Measurements from ENCODE around the gene DNAH6.
A peak's percentile ranks its signal among the peaks of the same experiment; 100 is the strongest.
"Not testable (repeated sequence)": the region's sequence is repeated elsewhere in the genome, so short reads cannot be mapped to it uniquely, and the experiment has no call there.

The DNAH6 gene, protein sequence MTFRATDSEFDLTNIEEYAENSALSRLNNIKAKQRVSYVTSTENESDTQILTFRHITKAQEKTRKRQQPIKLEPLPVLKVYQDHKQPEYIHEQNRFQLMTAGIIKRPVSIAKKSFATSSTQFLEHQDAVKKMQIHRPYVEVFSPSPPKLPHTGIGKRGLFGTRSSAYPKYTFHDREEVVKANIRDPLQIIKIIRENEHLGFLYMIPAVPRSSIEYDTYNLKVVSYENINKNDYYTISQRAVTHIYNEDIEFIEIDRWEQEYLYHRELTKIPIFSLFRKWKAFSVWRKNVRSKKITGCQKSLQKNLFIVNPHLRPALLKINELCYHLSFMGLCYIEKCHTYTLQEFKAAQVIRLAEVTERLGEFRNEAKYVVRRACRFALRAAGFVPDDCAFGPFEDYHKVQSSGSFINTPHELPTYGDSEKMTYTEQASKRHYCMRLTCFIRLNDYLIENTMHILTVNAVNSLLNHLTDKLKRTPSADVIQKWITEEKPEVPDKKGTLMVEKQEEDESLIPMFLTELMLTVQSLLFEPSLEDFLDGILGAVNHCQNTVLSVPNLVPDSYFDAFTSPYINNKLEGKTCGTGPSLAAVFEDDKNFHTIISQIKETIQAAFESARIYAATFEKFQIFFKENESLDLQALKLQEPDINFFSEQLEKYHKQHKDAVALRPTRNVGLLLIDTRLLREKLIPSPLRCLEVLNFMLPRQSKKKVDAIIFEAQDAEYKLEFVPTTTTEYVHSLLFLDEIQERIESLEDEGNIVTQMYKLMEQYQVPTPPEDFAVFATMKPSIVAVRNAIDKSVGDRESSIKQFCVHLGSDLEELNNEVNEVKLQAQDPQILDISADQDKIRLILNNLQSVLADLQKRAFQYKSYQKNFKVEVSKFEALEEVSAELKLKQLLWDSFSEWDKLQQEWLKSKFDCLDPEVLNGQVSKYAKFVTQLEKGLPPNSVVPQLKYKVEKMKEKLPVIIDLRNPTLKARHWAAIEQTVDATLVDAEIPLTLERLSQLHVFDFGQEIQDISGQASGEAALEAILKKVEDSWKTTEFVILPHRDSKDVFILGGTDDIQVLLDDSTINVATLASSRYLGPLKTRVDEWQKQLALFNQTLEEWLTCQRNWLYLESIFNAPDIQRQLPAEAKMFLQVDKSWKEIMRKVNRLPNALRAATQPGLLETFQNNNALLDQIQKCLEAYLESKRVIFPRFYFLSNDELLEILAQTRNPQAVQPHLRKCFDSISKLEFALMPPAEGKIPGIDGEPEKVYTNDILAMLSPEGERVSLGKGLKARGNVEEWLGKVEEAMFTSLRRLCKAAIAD (N-terminal part only)

DNA sequence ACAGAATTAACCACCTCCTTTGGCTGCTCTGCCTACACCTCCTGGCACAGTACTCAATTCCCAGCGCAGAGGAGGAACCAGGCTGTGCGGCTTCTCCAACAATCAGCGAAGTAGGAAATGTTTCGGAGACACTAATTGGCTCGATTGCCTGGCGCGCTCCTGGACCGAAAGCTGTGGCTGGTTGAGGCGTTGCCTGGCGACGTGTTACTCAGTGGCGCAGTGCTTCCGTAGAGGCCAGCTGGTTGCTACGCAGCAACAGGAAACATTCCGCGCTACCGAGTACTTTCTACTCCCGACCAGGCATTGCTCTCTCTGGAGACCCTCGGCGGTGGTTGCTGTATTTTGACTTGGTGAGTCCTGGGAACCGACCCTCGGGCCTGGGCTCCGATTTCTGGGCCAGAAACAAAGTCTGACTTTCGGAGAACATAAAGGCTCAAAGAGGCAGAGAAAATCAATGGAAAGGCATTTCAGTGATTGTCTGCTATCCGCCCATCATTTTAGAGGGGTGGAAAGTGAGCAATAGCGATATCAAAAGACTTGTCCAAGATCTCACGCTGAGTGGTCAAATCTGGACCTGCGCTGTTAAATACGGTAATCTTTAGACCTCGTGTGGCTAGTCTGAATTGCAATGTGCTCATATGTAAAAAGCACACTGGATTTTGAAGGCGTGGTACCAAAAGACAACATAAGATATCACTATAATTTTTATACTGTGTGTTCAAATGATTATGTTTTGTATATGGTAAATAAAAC lies at the start of gene DNAH6:
TSS of gene DNAH6 (plus strand) at position 265 of the 753 bp plus-strand sequence. CDS start 1,329 bp downstream, outside the sequence.
- peak; percentile 79 for DNase-seq

DNA sequence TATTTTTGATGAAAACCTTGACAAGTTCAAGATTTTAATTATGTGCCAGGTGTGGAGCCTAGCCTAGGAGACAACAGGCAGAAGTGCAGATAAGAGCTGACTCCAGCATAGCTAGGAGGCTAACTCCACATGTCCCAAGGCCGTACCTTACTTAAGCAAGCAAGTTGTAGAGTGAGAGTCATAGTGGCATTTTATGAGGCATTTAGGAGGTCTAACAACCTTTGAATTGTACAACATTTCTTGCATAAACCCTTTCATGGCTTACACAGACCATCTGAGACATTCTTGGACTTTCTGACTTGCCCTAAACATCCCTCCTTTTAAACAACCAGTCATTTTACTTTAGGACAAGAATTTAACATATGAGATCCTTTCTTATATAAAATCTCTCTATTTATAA lies 48.9 kb upstream of the DNAH6 start:
- DNase-seq, result no peak

DNA sequence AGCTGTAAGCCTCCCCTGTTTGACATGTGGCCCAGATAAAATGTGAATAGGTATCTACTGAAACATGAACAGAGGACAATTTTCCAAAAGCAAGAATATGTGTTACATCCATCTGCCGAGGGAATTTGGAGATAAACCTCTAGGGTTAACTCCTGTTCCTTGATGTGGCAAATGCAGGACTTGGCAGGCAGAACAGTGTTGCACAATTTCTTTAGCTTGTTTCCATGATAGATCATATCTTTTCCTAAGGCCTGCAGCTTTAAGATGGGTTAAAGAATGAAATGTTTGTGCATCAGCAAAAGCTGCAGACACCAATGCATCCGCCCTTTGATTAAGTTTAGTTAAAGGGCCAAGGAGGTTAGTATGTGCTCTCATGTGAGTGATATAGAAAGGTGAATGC lies 43.9 kb upstream of the DNAH6 start:
- not testable (repeated sequence) for DNase-seq

DNA sequence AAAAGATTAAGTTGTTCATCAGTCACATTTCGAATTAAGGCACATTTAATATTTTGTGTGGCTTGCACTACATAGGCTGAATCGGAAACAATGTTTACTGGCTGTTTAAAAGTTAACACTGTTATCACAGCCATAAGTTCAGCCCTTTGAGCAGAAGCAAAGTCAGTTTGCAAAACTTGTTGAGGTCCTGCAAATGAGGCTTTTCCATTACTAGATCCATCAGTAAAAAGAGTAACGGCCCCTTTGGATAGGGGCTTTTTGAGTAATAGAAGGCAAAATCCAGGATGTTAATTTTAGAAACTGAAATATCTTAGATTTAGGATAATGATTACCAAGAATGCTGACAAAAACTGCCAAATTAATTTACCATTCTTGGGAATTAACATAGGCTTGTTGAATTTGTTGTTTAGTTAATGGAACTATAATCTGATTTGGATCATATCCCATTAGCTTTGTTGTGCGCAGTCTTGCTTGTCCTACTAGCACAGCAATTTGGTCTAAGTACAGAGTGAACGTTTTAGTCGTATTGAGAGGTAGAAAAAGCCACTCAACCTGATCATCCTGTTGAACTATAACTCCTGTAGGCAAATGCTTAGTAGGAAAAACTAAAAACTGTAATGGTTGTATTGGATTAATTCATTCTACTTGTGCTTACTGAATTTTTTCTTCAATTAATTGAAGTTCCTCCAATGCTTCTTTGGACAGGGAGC lies 43.3 kb upstream of the DNAH6 start:
- DNase-seq, result no peak

DNA sequence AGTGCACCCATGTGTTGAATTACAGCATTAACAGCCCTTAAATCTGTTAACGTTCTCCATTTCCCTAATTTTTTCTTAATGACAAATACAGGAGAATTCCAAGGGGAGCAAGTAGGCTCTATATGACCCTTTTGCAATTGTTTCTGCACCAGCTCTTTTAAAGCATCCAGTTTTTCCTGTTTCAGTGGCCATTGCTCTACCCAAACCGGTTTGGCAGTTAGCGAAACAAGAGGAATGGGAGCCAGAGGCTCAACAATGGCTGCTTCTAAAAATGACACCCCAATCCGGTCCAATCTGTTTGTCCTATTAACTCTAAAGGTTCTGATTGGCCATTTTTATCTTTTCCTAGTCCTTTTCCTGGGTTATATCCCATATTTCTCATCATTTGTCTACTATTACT lies 42.1 kb upstream of the DNAH6 start:
- DNase-seq, result no peak

DNA sequence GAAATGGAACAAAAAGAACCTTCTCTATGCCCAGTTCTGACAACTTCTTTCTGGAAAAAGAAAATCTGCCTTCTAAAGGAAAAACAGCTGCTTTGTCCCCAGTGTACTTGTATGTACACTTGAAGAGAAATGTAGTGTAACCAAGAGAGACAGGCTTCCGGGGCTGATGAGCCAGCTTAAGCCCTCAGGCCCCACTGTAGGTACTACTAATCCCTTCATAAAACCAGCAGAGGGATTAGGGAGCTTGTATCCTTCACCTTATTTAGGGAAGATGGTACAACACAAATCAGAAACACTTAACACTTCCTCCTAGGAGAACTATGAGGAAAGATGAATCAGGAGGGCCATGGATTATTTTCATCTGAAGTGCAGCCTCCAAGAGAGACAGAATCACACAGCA lies 38.4 kb upstream of the DNAH6 start:
- no peak for DNase-seq

DNA sequence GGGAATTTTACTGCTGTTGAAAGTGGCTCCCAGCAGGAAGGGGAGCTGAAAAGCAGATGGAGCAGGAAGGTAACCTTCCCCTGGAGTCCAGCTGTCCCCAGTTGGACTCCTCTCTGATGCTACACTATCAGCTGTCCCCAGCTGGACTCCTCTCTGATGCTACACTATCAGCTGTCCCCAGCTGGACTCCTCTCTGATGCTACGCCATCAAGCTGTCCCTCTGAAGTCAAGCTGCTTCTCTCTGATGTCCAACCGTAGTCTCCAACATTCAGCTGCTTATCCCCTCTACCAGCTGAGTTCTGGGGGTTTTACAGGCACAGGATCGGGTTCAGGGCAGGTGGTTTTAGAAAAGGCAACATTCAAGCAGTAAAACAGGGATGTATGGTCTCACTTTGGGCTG lies 37.4 kb upstream of the DNAH6 start:
- DNase-seq, result no peak

DNA sequence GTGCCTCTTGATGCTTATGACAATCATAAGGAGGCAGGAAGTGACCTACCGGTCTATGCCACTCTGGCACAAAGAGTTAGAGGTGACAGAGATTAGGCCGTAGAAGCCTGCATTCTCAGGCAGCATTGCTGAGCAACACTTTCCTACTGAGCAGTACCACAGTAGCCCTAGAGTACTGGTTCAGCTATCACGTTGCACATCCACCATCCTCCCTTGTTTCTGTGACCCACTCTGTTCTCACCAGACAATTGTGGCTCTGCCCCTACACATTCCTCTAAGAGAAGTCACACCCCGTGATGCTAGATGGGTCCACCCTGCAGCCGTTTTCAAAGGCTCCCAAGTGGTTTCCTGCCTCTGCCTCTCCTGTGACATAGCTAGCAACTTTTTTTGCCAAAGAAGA lies 34.6 kb upstream of the DNAH6 start:
- DNase-seq, result no peak

DNA sequence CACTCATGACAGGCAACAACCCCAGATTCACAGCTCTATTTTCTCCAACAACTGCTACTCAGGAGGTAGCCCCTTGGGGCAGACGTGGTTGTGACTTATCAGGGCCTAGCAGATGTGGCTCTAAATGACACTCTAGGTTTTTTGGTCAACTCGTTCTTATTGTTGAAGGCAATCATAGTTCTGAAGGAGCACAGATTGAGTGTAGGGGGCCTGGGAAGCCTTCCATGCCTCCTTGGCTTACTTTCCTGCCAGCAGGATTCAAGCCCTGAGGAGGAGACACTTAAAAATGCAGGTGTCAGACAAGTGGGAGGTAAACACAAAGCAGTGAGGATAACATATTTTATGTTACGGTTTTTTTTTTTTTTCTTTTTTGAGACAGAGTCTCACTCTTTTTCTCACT lies 33.7 kb upstream of the DNAH6 start:
- no peak for DNase-seq

DNA sequence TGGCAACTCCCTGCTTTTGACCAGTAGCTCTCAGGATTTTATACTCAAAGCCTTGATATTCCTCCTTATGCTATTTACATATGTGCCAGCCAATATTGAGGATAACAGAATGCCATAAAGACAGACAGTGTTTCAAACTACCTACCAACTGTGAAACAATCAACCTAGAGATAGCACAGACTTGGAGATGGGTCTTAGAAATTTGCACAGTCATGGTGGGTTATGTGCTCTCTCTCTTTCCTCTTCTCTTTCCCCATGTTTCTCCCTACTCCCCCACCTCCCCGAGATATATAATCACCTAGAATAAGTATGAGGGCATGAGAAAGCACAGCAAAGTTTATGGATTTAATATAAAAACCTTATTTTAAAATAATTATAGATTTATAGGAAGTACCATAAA lies 33.0 kb upstream of the DNAH6 start:
- DNase-seq, result no peak

DNA sequence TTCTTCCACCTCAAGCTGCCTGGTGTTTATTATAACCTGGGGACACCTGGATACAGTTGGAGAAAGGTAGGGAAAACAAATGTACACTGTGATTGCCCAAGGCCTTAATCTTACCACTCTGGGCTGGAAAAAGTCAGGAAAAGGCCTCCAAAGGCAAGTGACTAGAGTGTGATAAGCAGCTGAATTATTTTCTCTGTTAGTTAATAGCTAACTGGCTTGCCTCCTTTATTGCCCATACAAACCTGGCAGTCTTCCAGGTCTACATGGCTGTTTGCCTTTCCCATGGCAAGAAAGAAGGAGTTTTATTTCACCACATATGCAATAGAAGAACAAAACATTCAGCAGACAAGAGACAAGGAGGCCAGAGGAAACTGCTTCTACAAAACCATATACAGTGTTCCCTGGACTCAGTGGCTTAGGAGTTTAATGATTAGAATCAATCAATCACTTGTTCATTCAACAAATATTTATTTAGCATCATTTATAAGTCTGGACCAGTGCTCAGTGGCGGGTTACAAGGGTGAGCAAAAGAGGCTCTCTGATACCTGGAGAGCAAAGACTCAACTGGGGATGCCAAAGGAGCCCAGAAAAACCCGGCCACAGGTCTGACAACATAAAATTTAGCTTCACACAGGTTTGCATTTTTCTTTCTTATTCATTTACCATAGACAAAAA lies 29.7 kb upstream of the DNAH6 start:
- no peak for DNase-seq

DNA sequence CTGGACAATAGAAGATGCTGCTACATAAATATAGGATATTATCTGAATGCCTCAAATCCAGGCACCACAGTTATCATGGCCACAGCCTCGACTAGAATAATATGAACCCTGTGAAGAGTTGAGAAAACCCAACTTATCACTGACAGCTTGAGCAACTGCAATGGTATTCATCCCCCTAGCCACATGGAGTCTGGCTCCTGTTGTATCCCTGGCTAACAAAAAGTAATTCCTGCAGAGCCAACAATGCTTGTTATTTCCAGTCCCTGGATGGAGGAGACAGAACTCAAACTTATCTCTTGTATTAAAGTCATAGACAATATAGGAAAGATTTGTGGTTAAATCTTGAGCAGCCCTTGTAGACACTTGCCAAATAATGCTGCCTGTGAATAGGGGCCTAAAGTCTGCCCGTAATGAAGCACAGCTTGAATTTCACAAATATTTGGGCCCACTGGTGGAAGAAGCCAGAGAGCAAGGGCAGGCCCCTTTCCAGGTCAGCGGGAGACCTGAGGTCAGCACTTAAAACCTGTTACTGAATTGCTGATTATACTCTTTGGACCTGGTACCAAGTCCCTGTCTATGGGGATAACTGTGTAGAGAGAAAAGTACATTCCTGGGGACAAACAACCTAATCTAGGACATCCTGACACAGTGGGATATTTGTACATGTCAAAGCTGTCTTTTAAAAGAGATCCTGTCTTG lies 28.9 kb upstream of the DNAH6 start:
- no peak for DNase-seq

DNA sequence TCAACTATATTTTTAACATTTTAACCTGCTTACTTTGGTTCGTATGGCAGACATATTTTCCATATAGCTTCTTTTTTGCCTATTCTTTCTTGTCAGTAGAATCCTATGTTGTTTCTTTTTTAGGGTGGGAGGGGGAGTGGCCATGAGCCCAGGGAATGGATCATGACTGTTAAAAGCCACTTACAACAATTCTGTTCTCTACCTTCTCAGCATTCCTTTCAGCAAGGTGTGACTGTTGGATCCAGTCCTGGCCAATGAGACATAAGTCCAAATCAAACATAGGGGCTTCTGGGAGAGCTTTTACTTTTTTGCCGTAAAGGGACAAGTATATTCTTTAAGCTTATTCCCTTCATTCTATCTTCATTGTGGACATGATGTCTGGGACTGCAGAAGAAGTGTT lies 25.0 kb upstream of the DNAH6 start:
- DNase-seq, result no peak

DNA sequence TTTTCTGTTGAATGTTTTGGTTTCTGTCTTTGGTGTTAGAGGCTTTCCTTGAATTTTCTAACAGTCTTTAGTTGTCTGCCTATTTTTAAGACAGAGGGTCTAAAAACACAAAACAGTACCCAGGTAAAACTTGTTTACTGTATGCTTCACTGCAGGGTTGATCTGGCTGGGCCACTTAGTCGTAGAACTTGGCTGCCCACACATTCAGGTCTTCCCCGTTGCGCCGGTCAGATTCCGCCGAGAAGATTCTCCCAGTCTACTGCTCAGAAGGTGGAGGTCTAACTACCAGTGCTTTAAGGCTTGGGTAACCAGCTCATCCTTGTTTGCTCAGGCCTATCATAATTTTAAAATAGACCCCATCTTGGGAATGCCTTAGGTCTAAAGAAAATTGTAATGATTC lies 24.6 kb upstream of the DNAH6 start:
- DNase-seq, result no peak

DNA sequence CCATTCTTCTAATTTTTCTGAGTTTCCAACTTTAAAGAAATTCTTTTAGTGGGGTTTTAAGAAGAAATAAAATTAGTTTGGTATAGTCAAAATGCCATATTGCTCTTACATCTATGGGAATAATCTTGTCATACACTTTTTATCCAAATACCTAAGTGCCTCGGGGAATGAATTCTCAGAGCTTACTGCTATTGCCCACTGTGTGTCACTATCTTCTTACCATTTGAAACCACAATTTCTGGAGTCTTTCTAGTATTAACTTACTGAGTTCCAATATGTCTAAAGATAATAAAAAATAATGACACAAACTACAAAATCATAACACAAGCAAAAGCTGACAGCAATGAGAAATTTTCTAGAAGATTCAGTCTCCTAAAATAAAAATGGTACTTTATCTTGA lies 23.7 kb upstream of the DNAH6 start:
- DNase-seq, result no peak

DNA sequence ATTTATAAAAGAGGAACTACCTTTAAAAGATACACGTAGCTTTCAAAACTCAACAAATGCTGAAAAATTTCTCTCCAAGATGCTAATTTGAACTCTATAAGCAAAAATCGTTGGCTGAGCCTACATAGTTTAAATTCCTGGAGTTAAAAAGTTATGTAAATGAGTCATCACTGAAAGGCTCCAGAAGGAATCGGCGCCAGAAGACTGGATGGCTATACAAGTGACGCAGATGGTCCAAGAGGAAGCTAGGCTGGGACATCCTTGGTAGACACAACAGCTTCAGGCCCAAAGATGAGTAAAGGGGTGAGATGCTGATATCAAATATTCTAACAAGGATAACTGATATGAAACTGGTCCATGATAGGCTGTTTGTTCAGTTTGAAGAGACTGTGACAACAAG lies 22.8 kb upstream of the DNAH6 start:
- no peak for DNase-seq

DNA sequence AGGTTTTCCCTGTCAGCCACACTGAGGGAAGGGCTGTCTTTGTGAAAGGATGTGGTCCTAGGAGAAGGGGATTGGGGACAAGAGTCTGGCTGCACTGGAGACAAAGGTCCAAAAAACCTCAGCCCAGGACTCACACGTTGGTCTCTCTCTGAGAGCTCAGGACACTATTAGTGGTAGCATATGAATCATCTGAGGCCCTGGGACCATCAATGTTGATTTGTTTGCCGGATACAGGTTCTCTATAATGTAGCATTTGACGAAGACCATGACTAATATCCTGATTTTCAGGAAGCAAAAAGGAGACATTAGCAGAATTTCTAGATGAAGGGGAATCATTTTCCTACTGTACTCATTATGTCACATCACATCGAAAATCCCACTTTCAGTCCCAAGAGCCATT lies 22.2 kb upstream of the DNAH6 start:
- no peak for DNase-seq

DNA sequence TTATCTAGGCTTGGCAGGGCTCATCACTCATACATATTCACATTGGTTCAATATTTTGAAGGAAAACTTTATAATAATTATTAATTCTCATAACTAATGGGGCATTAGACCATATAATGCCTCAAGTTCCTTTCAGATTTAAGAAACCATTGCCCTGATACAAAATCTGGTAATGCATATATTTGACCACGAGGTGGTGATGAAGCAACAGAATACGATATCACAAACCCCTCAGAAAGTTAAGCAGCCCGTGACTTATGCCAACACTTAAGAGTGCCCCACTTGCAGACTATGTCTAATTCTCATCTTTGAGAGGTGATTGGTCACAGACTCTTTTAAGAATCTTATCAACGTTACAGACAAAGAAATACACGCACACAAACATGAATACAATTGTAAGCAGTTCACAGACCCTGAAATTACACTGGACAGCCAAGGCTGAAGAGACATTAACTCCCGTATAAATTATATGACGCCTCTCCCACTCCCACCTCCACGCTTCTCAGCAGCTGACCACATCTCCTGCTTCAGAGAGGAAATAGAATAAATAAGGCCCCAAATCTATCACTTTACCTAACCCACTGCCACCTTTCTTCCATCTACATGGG lies 20.7 kb upstream of the DNAH6 start:
- no peak for DNase-seq

DNA sequence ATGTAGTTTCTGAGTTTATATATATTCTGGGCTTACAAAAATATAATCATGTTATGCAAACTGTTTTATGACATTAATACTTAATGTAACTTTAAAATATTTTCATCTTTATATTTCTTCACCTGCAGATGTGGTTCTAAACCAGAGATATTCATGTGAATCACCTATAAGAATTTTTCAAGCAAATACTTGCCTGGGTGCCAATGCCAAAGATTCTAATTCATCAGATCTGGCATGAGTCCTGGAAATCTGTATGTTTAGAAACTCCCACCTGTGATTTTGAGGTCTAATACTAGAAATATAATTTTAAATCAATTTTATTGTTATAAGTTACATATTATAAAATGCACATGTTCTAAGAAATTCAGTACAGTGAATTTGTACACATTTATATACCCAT lies 19.9 kb upstream of the DNAH6 start:
- no peak for DNase-seq

DNA sequence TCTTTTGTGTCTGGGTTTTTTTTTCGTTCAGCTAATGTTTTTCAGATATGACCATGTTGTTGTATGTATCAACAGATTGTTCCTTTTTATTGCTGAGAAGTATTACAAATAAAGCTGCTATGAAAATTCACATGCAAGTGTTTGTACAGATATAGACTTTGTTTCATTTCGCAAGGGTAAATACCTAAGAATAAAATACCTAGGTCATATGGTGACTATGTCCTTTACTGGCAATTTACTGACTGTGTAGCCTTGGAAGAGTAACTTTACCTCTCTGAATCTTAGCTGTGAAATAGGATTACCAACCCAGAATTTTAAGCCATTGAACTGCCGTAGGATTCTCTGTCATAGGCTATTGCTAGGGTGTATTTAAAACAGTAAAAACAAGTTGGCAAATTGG lies 19.0 kb upstream of the DNAH6 start:
- no peak for DNase-seq
